K562 (cell line): ENCODE measurements around the gene LSM4. TPM values are rescaled to one million over a fixed set of nuclear protein-coding genes. Genes with fewer than 3 reads are reported as not detected.

Experiments used
- BRF1 ChIP-seq: IDR thresholded peaks from 3 replicates; pipeline ENCODE4 v1.6.1; 2011; ENCODE audit warnings: borderline replicate concordance, mild to moderate bottlenecking; ENCODE audit not compliant: insufficient read length; ENCODE audit errors: extremely low read depth
- ELF4 ChIP-seq: fragments of 450-650 bp; formaldehyde crosslinking; IDR thresholded peaks from 2 replicates; pipeline ENCODE4 v1.4.0; 2022; ENCODE audit warnings: missing genetic modification characterization
- HINFP ChIP-seq: fragments of 450-650 bp; conservative IDR thresholded peaks from 2 replicates; pipeline ENCODE4 v1.6.1; 2016; ENCODE audit warnings: missing genetic modification characterization, low read depth, mild to moderate bottlenecking, control low read depth, missing compliant biosample characterization
- NCOA4 ChIP-seq: fragments of 450-650 bp; IDR thresholded peaks from 2 replicates; pipeline ENCODE4 v1.6.1; 2018; ENCODE audit warnings: mild to moderate bottlenecking; ENCODE audit not compliant: partially characterized antibody
- PCBP2 ChIP-seq: fragments of 200-400 bp; formaldehyde crosslinking; IDR thresholded peaks from 2 replicates; pipeline ENCODE4 v1.6.1; 2018; ENCODE audit warnings: low read length, low read depth, mild to moderate bottlenecking, moderate library complexity; ENCODE audit not compliant: poor library complexity, severe bottlenecking
- RBM25 ChIP-seq: fragments of 200-400 bp; formaldehyde crosslinking; IDR thresholded peaks from 2 replicates; pipeline ENCODE4 v1.6.1; 2018; ENCODE audit warnings: low read length, low read depth, moderate library complexity; ENCODE audit not compliant: severe bottlenecking
- SMARCC2 ChIP-seq: fragments of 450-650 bp; IDR thresholded peaks from 2 replicates; pipeline ENCODE4 v1.6.1; 2017; ENCODE audit warnings: antibody characterized with exemption, moderate library complexity, mild to moderate bottlenecking, low read depth
- U2AF1 ChIP-seq: fragments of 200-400 bp; formaldehyde crosslinking; optimal IDR thresholded peaks from 2 replicates; pipeline ENCODE3; 2017; ENCODE audit warnings: mild to moderate bottlenecking, low read depth, low read length, moderate library complexity
- XRCC4 ChIP-seq: IDR thresholded peaks from one replicate; pipeline ENCODE4 v1.6.1; 2011; ENCODE audit not compliant: insufficient read depth, insufficient read length; ENCODE audit errors: extremely low read depth
- ZBTB7A ChIP-seq: IDR thresholded peaks from 2 replicates; pipeline ENCODE4 v1.6.1; 2011; ENCODE audit warnings: low read depth, mild to moderate bottlenecking, low read length, moderate library complexity, borderline replicate concordance; ENCODE audit not compliant: control insufficient read depth
- ZNF263 ChIP-seq: sonication (generic); formaldehyde crosslinking; IDR thresholded peaks from 2 replicates; pipeline ENCODE4 v1.8.0; 2022; ENCODE audit warnings: mild to moderate bottlenecking, missing genetic modification reagents, borderline replicate concordance
- ZNF551 ChIP-seq: fragments of 250-450 bp; sonication (Bioruptor Pico); IDR thresholded peaks from 2 replicates; pipeline ENCODE4 v1.5.0; 2021; ENCODE audit warnings: mild to moderate bottlenecking, moderate library complexity
- ZNF592 ChIP-seq: fragments of 450-650 bp; IDR thresholded peaks from 2 replicates; pipeline ENCODE4 v1.6.1; 2017; ENCODE audit warnings: antibody characterized with exemption, mild to moderate bottlenecking
- polyA plus RNA-seq, 8 experiments: library from polyadenylated mRNA; depleted of rRNA in 4 of 8; stranded (reverse) in 5 of 8; unstranded in 3 of 8; fragments of >200 nt; fragmentation: Nextera tagmentation in 2 of 8; fragmentation: Illumina TruSeq in 1 of 8; extraction: Ambion mirVana in 2 of 8; extraction: Trizol in 1 of 8; gene quantifications; 2 replicates each; pipeline versions ENCODE4 v1.2.1 to v1.2.3, GENCODE V29; 2011 to 2014; ENCODE audit warnings: inconsistent platforms in 1 of 8, missing spikeins in 1 of 8
- total RNA-seq, 7 experiments: library from RNA; depleted of rRNA in 6 of 7; stranded (reverse); fragments of >200 nt in 6 of 7; fragmentation: Illumina TruSeq in 2 of 7; extraction: Trizol in 2 of 7; gene quantifications; 2 replicates each; pipeline versions ENCODE4 v1.2.1 to v1.2.3, GENCODE V29; 2011 to 2021; ENCODE audit warnings: low replicate concordance in 1 of 7
- TF ChIP-seq, protein P1 (sequence below): fragments of 150-350 bp; IDR thresholded peaks from 2 replicates; pipeline ENCODE4 v1.6.1; 2014; ENCODE audit warnings: low read depth, mild to moderate bottlenecking, low read length, borderline replicate concordance
- TF ChIP-seq, protein P2 (sequence below): fragments of 450-650 bp; IDR thresholded peaks from 2 replicates; pipeline ENCODE4 v1.6.1; 2016; ENCODE audit warnings: missing biosample characterization, missing genetic modification characterization
- TF ChIP-seq, protein P3 (sequence below): sonication (generic); IDR thresholded peaks from 2 replicates; pipeline ENCODE4 v1.6.1; 2016

Gene LSM4
- total and polyA plus RNA-seq, 9 of the 15 experiments (the other 6 are each of a cell fraction or from before 2014, with no cell fraction given), result 11.9 to 763 (median 202) TPM

- TF ChIP-seq ZNF592, result peak; percentile 69; the same call in 1 of the 2 replicates
- TF ChIP-seq, protein P1, sequence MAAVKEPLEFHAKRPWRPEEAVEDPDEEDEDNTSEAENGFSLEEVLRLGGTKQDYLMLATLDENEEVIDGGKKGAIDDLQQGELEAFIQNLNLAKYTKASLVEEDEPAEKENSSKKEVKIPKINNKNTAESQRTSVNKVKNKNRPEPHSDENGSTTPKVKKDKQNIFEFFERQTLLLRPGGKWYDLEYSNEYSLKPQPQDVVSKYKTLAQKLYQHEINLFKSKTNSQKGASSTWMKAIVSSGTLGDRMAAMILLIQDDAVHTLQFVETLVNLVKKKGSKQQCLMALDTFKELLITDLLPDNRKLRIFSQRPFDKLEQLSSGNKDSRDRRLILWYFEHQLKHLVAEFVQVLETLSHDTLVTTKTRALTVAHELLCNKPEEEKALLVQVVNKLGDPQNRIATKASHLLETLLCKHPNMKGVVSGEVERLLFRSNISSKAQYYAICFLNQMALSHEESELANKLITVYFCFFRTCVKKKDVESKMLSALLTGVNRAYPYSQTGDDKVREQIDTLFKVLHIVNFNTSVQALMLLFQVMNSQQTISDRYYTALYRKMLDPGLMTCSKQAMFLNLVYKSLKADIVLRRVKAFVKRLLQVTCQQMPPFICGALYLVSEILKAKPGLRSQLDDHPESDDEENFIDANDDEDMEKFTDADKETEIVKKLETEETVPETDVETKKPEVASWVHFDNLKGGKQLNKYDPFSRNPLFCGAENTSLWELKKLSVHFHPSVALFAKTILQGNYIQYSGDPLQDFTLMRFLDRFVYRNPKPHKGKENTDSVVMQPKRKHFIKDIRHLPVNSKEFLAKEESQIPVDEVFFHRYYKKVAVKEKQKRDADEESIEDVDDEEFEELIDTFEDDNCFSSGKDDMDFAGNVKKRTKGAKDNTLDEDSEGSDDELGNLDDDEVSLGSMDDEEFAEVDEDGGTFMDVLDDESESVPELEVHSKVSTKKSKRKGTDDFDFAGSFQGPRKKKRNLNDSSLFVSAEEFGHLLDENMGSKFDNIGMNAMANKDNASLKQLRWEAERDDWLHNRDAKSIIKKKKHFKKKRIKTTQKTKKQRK, result no peak
- TF ChIP-seq SMARCC2, result no peak
- TF ChIP-seq XRCC4, result no peak
- no peak for TF ChIP-seq ELF4 (CRISPR knock-in tag)
- TF ChIP-seq ZNF551 (CRISPR knock-in tag), result no peak
- TF ChIP-seq HINFP (tag), result peak; percentile 48; the same call in 1 of the 2 replicates
- no peak for TF ChIP-seq U2AF1
- TF ChIP-seq RBM25, result no peak
- TF ChIP-seq, protein P2, sequence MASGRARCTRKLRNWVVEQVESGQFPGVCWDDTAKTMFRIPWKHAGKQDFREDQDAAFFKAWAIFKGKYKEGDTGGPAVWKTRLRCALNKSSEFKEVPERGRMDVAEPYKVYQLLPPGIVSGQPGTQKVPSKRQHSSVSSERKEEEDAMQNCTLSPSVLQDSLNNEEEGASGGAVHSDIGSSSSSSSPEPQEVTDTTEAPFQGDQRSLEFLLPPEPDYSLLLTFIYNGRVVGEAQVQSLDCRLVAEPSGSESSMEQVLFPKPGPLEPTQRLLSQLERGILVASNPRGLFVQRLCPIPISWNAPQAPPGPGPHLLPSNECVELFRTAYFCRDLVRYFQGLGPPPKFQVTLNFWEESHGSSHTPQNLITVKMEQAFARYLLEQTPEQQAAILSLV (tag), result no peak
- TF ChIP-seq ZBTB7A, result no peak
- no peak for TF ChIP-seq ZNF263 (CRISPR knock-in tag)
- TF ChIP-seq PCBP2, result no peak
- TF ChIP-seq BRF1, result no peak
- TF ChIP-seq NCOA4, result no peak
- TF ChIP-seq, protein P3, sequence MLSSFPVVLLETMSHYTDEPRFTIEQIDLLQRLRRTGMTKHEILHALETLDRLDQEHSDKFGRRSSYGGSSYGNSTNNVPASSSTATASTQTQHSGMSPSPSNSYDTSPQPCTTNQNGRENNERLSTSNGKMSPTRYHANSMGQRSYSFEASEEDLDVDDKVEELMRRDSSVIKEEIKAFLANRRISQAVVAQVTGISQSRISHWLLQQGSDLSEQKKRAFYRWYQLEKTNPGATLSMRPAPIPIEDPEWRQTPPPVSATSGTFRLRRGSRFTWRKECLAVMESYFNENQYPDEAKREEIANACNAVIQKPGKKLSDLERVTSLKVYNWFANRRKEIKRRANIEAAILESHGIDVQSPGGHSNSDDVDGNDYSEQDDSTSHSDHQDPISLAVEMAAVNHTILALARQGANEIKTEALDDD, result no peak
Measured at GRCh38 chr19:18366021-18366435, 43.2 kb upstream of the LSM4 start (continued).
